HEK293 (cell line): ENCODE data around the gene SEMA4B.
A peak's percentile ranks its signal among the peaks of the same experiment; 100 is the strongest.

Source experiments
- CTCF ChIA-PET: fragments of 350-600 bp; formaldehyde crosslinking; extraction: SDS; loops from one replicate; lab custom pipeline; 2021; ENCODE audit warnings: antibody characterized with exemption; lab: Yijun Ruan, JAX
- POLR2A ChIA-PET: fragments of 300-600 bp; formaldehyde crosslinking; extraction: SDS; loops from one replicate; lab custom pipeline; 2020; ENCODE audit warnings: antibody characterized with exemption, inconsistent platforms; lab: Yijun Ruan, JAX
- H3K27ac ChIP-seq: fragments of 200-500 bp; sonication (Bioruptor generic); 2 replicates; pipeline ENCODE4 v1.5.1; 2014; ENCODE audit warnings: low read depth, low read length, control low read depth, inconsistent platforms; ENCODE audit errors: extremely low read depth
- H3K36me3 ChIP-seq, 2 experiments: fragments of 200-500 bp in 1 of 2; sonication (Bioruptor generic) in 1 of 2; 1 replicate in 1 of 2; 2 replicates in 1 of 2; pipeline ENCODE4 v1.5.1; 2014 to 2017; ENCODE audit warnings: inconsistent platforms in 2 of 2, low read length in 2 of 2; ENCODE audit not compliant: control insufficient read depth in 2 of 2, insufficient read depth in 1 of 2
- H3K4me1 ChIP-seq: fragments of 200-500 bp; sonication (Bioruptor generic); 2 replicates; pipeline ENCODE4 v1.5.1; 2014; ENCODE audit warnings: mild to moderate bottlenecking, low read length, inconsistent platforms; ENCODE audit not compliant: control insufficient read depth, insufficient read depth
- H3K4me3 ChIP-seq: 2 replicates; pipeline ENCODE4 v1.5.1; 2011; ENCODE audit warnings: low read depth, mild to moderate bottlenecking, control low read depth, low read length, moderate library complexity
- H3K9me3 ChIP-seq: fragments of 200-500 bp; sonication (Bioruptor generic); 2 replicates; pipeline ENCODE4 v1.5.1; 2014; ENCODE audit warnings: low read depth, low read length, inconsistent platforms; ENCODE audit not compliant: control insufficient read depth, insufficient read depth
- BCL11A ChIP-seq: fragments of 450-650 bp; formaldehyde crosslinking; IDR thresholded peaks from 2 replicates; pipeline ENCODE4 v1.5.1; 2016; ENCODE audit warnings: low read depth, missing biosample characterization, missing genetic modification characterization
- ELK4 ChIP-seq: IDR thresholded peaks from 2 replicates; pipeline ENCODE4 v1.6.1; 2011; ENCODE audit warnings: mild to moderate bottlenecking, low read depth, low read length, borderline replicate concordance
- OVOL3 ChIP-seq: fragments of 450-650 bp; formaldehyde crosslinking; IDR thresholded peaks from 2 replicates; pipeline ENCODE4 v1.5.1; 2016; ENCODE audit warnings: missing biosample characterization, missing genetic modification characterization
- PRDM4 ChIP-seq: fragments of 450-650 bp; formaldehyde crosslinking; IDR thresholded peaks from 2 replicates; pipeline ENCODE4 v1.5.1; 2017; ENCODE audit warnings: missing biosample characterization, missing genetic modification characterization
- YY1 ChIP-seq: fragments of 450-650 bp; formaldehyde crosslinking; IDR thresholded peaks from 2 replicates; pipeline ENCODE4 v1.5.1; 2018; ENCODE audit warnings: missing biosample characterization, missing genetic modification characterization
- YY2 ChIP-seq: fragments of 450-650 bp; formaldehyde crosslinking; IDR thresholded peaks from 2 replicates; pipeline ENCODE4 v1.5.1; 2016; ENCODE audit warnings: missing biosample characterization, missing genetic modification characterization
- ZBTB20 ChIP-seq: fragments of 450-650 bp; formaldehyde crosslinking; IDR thresholded peaks from 2 replicates; pipeline ENCODE4 v1.5.1; 2016; ENCODE audit warnings: missing biosample characterization, missing genetic modification characterization
- ZIC2 ChIP-seq: fragments of 450-650 bp; formaldehyde crosslinking; IDR thresholded peaks from 2 replicates; pipeline ENCODE4 v1.5.1; 2016; ENCODE audit warnings: missing biosample characterization, missing genetic modification characterization
- ZNF132 ChIP-seq: fragments of 450-650 bp; formaldehyde crosslinking; IDR thresholded peaks from 2 replicates; pipeline ENCODE4 v1.5.1; 2017; ENCODE audit warnings: missing biosample characterization, missing genetic modification characterization, borderline replicate concordance
- ZNF140 ChIP-seq: fragments of 450-650 bp; formaldehyde crosslinking; IDR thresholded peaks from 2 replicates; pipeline ENCODE4 v1.5.1; 2016; ENCODE audit warnings: missing biosample characterization, missing genetic modification characterization
- ZNF155 ChIP-seq: fragments of 450-650 bp; formaldehyde crosslinking; IDR thresholded peaks from 2 replicates; pipeline ENCODE4 v1.5.1; 2016; ENCODE audit warnings: missing biosample characterization, missing genetic modification characterization
- ZNF248 ChIP-seq: fragments of 450-650 bp; formaldehyde crosslinking; IDR thresholded peaks from 2 replicates; pipeline ENCODE4 v1.5.1; 2017; ENCODE audit warnings: missing biosample characterization, missing genetic modification characterization
- ZNF324 ChIP-seq: fragments of 450-650 bp; formaldehyde crosslinking; IDR thresholded peaks from 2 replicates; pipeline ENCODE4 v1.5.1; 2016; ENCODE audit warnings: missing biosample characterization, missing genetic modification characterization
- ZNF335 ChIP-seq: fragments of 450-650 bp; formaldehyde crosslinking; conservative IDR thresholded peaks from 2 replicates; pipeline ENCODE4 v1.5.1; 2016; ENCODE audit warnings: missing biosample characterization, missing genetic modification characterization
- ZNF341 ChIP-seq: fragments of 450-650 bp; formaldehyde crosslinking; IDR thresholded peaks from 2 replicates; pipeline ENCODE4; 2016; ENCODE audit warnings: low read depth, missing biosample characterization, missing genetic modification characterization
- ZNF624 ChIP-seq: fragments of 450-650 bp; formaldehyde crosslinking; IDR thresholded peaks from 2 replicates; pipeline ENCODE4 v1.5.1; 2017; ENCODE audit warnings: missing biosample characterization, missing genetic modification characterization
- ZSCAN23 ChIP-seq: fragments of 450-650 bp; formaldehyde crosslinking; IDR thresholded peaks from 2 replicates; pipeline ENCODE4 v1.5.1; 2016; ENCODE audit warnings: missing biosample characterization, missing genetic modification characterization
- TF ChIP-seq, protein P1 (sequence below): fragments of 450-650 bp; formaldehyde crosslinking; IDR thresholded peaks from 2 replicates; pipeline ENCODE4 v1.5.1; 2016; ENCODE audit warnings: missing biosample characterization, missing genetic modification characterization
- TF ChIP-seq, protein P2 (sequence below): fragments of 450-650 bp; formaldehyde crosslinking; IDR thresholded peaks from 2 replicates; pipeline ENCODE4 v1.5.1; 2016; ENCODE audit warnings: missing biosample characterization, missing genetic modification characterization
- TF ChIP-seq, protein P3 (sequence below): fragments of 450-650 bp; formaldehyde crosslinking; IDR thresholded peaks from 2 replicates; pipeline ENCODE4 v1.5.1; 2016; ENCODE audit warnings: missing biosample characterization, missing genetic modification characterization
- TF ChIP-seq, protein P4 (sequence below): fragments of 450-650 bp; formaldehyde crosslinking; IDR thresholded peaks from 2 replicates; pipeline ENCODE4 v1.5.1; 2016; ENCODE audit warnings: missing biosample characterization, missing genetic modification characterization

The SEMA4B gene

GRCh38 chr15:90265271-90266060 is 64.3 kb downstream of the SEMA4B start, which contains the start of gene NGRN (continued):
- TF ChIP-seq, protein P1, sequence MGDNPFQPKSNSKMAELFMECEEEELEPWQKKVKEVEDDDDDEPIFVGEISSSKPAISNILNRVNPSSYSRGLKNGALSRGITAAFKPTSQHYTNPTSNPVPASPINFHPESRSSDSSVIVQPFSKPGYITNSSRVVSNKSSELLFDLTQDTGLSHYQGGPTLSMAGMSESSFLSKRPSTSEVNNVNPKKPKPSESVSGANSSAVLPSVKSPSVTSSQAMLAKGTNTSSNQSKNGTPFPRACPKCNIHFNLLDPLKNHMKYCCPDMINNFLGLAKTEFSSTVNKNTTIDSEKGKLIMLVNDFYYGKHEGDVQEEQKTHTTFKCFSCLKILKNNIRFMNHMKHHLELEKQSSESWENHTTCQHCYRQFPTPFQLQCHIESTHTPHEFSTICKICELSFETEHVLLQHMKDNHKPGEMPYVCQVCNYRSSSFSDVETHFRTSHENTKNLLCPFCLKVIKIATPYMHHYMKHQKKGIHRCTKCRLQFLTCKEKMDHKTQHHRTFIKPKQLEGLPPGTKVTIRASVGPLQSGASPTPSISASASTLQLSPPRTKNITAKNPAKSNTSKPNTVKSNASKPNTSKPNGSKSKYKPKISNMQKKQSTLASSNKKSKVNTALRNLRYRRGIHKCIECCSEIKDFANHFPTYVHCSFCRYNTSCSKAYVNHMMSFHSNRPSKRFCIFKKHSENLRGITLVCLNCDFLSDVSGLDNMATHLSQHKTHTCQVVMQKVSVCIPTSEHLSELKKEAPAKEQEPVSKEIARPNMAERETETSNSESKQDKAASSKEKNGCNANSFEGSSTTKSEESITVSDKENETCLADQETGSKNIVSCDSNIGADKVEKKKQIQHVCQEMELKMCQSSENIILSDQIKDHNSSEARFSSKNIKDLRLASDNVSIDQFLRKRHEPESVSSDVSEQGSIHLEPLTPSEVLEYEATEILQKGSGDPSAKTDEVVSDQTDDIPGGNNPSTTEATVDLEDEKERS = 0 out of 2 replicates have a peak, but pooled peaks have one; percentile 10
- TF ChIP-seq ZNF341 (tag by site-specific recombination) (peak; percentile 49), ZIC2 (peak; percentile 95), ZNF155 (tag by site-specific recombination) (no peak), ZNF324 (tag by site-specific recombination) (peak; percentile 55)
- TF ChIP-seq, all 188 proteins: peak for 63

DNA sequence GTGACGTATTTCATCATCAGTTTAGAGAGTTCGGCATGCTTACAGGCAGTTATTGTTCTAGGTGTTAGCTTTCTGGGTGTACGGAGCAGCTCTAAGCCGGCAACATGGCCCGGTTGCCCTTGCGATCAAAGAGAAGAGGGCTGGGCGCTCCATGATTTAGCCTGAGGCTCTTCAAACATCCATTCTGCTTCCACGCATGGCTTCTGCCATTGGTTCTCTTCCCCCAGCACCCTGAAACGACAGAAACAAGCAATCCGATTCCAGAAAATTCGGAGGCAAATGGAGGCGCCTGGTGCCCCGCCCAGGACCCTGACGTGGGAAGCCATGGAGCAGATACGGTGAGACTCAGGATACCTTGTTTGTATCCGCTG is 64.9 kb downstream of the SEMA4B start:
- TF ChIP-seq ZNF624 (tag by site-specific recombination) (no peak), ELK4 (no peak), OVOL3 (tag by site-specific recombination) (no peak), ZNF335 (peak; percentile 63), ZNF140 (tag by site-specific recombination) (no peak), ZSCAN23 (tag by site-specific recombination) (no peak), BCL11A (tag by site-specific recombination) (no peak), ZBTB20 (tag by site-specific recombination) (0 out of 2 replicates have a peak, but pooled peaks have one; percentile 16), YY2 (tag by site-specific recombination) (peak; percentile 21; the same call in 1 of the 2 replicates), YY1 (tag by site-specific recombination) (0 out of 2 replicates have a peak, but pooled peaks have one; percentile 12)
- POLR2A ChIA-PET = interaction anchor here (0.6 to 4.3 kb wide), 5 partner anchors 14 to 661 kb away, joined by 3 to 26 read pairs (median 4); partner anchors contain the start of genes CIB1, GDPGP1 and TTLL13
- Histone ChIP-seq H3K9me3 (no peaks in the 10 kb centered on the region), H3K4me1 (peaks cover 10% of the 10 kb centered on the region; the same call in 1 of the 2 replicates), H3K27ac (peak overlapping the region; percentile 89), H3K4me3 (peak overlapping the region; percentile 73), H3K36me3 (peaks cover 35% of the 10 kb centered on the region in 2 experiments)
- CTCF ChIA-PET = interaction anchor here (0.6 to 1.0 kb wide), 3 partner anchors 16 to 76 kb away, joined by 3 read pairs; partner anchors contain the start of gene TTLL13

DNA sequence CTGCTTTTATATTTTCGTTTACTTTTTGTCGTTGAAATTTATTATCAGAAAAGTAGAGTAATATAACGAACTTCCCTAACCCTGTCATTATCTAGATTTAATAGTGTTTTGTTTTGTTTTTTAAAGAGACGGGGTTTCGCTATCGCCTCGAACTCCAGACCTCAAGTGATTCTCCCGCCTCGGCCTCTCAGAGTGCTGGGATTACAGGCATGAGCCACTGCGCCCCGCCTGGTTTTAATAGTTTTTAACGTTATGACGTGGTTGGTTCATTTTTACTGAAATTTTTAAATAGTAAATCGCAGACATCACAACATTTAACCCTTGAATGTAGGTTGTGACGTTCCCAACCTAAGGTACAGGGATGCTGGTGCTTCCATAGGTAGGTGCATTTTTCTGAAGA is 65.4 kb downstream of the SEMA4B start:
- peaks cover 39 to 40% of the 10 kb centered on the region in 2 experiments for H3K36me3 ChIP-seq
- H3K27ac ChIP-seq = peak overlapping the region; percentile 89
- CTCF ChIA-PET = interaction anchor here (0.6 to 1.0 kb wide), 2 partner anchors 76 to 428 kb away, joined by 3 read pairs; no protein-coding TSS in a partner anchor
- H3K4me1 ChIP-seq = peaks cover 10% of the 10 kb centered on the region; the same call in 1 of the 2 replicates
- peak overlapping the region; percentile 73 for H3K4me3 ChIP-seq
- POLR2A ChIA-PET = interaction anchor here (0.6 to 4.3 kb wide), 3 partner anchors 17 to 661 kb away, joined by 4 to 26 read pairs (median 9); partner anchors contain the start of genes CIB1, GDPGP1 and TTLL13
- H3K9me3 ChIP-seq = no peaks in the 10 kb centered on the region
- TF ChIP-seq, protein P2, sequence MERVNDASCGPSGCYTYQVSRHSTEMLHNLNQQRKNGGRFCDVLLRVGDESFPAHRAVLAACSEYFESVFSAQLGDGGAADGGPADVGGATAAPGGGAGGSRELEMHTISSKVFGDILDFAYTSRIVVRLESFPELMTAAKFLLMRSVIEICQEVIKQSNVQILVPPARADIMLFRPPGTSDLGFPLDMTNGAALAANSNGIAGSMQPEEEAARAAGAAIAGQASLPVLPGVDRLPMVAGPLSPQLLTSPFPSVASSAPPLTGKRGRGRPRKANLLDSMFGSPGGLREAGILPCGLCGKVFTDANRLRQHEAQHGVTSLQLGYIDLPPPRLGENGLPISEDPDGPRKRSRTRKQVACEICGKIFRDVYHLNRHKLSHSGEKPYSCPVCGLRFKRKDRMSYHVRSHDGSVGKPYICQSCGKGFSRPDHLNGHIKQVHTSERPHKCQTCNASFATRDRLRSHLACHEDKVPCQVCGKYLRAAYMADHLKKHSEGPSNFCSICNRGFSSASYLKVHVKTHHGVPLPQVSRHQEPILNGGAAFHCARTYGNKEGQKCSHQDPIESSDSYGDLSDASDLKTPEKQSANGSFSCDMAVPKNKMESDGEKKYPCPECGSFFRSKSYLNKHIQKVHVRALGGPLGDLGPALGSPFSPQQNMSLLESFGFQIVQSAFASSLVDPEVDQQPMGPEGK (tag by site-specific recombination) = no peak
- TF ChIP-seq, protein P3, sequence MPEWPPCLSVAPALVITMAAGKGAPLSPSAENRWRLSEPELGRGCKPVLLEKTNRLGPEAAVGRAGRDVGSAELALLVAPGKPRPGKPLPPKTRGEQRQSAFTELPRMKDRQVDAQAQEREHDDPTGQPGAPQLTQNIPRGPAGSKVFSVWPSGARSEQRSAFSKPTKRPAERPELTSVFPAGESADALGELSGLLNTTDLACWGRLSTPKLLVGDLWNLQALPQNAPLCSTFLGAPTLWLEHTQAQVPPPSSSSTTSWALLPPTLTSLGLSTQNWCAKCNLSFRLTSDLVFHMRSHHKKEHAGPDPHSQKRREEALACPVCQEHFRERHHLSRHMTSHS = no peak
- TF ChIP-seq ZNF248 (tag by site-specific recombination) = no peak
- TF ChIP-seq ZNF324 (tag by site-specific recombination) = no peak
- TF ChIP-seq, protein P4, sequence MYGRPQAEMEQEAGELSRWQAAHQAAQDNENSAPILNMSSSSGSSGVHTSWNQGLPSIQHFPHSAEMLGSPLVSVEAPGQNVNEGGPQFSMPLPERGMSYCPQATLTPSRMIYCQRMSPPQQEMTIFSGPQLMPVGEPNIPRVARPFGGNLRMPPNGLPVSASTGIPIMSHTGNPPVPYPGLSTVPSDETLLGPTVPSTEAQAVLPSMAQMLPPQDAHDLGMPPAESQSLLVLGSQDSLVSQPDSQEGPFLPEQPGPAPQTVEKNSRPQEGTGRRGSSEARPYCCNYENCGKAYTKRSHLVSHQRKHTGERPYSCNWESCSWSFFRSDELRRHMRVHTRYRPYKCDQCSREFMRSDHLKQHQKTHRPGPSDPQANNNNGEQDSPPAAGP = no peak
- TF ChIP-seq ZNF132 = no peak
- no peak for TF ChIP-seq PRDM4 (tag by site-specific recombination)
